ENCODE results near the gene UGT1A5.

DNA sequence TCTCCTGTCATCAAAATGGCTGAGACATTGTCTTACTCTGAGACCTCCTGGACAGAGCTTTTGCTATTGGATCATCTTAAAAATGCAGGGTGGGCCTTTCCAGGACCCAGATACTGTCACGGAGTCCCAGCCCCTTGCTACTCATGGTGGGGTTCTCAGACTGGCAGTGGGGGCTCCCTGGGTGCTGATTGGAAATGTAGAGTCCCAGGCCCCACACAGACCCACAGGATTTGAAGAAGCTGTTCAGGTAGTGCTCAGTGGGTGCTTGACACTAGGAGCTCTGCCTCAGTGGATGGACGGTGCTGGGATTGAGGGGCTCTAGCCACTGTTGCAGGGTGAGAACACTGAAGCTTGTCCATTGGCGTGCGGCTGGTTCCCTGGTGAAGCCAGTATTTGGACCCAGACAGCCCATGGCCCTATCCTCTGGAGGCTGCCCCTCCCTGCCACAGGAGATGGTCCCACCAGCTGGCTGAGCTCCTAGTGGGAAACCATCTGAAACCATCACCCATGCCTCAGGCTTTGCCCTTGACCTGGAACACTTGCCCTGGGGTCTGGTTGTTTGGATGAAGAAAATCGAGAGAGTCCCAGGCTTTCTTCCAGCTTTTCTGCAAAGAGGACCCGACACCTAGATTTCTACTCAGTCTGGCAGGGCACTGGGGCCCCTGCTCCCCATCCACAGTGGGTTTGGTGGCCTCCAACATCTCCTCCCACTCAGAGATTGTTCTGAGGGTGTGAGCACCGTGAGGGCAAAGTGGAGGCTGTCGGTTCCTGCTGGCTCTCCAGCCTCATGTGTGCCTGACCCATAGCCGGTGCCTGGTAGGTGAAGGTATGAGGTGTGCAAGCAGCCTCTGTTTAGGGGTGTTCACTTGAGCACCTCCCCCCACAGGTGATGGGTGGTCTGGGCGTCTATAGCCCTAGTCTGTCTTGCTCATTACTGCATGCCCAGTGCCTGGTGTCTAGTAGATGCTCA, 95.5 kb downstream of the UGT1A5 start:
- TF ChIP-seq, protein P1, sequence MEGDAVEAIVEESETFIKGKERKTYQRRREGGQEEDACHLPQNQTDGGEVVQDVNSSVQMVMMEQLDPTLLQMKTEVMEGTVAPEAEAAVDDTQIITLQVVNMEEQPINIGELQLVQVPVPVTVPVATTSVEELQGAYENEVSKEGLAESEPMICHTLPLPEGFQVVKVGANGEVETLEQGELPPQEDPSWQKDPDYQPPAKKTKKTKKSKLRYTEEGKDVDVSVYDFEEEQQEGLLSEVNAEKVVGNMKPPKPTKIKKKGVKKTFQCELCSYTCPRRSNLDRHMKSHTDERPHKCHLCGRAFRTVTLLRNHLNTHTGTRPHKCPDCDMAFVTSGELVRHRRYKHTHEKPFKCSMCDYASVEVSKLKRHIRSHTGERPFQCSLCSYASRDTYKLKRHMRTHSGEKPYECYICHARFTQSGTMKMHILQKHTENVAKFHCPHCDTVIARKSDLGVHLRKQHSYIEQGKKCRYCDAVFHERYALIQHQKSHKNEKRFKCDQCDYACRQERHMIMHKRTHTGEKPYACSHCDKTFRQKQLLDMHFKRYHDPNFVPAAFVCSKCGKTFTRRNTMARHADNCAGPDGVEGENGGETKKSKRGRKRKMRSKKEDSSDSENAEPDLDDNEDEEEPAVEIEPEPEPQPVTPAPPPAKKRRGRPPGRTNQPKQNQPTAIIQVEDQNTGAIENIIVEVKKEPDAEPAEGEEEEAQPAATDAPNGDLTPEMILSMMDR (conservative IDR thresholded peaks at IDR 0.05; ENCODE audit: low read depth, low read length) = no peak
- TF ChIP-seq CEBPB (IDR thresholded peaks at IDR 0.05; ENCODE audit: low read depth, low read length) = no peak
- no peak for TF ChIP-seq POLR2A (IDR thresholded peaks at IDR 0.05; ENCODE audit: low read depth, low read length)
- TF ChIP-seq, protein P2, sequence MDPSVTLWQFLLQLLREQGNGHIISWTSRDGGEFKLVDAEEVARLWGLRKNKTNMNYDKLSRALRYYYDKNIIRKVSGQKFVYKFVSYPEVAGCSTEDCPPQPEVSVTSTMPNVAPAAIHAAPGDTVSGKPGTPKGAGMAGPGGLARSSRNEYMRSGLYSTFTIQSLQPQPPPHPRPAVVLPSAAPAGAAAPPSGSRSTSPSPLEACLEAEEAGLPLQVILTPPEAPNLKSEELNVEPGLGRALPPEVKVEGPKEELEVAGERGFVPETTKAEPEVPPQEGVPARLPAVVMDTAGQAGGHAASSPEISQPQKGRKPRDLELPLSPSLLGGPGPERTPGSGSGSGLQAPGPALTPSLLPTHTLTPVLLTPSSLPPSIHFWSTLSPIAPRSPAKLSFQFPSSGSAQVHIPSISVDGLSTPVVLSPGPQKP (IDR thresholded peaks at IDR 0.05; ENCODE audit: borderline replicate concordance, low read depth, low read length) = no peak
- TF ChIP-seq RFX5 (IDR thresholded peaks at IDR 0.05; ENCODE audit: low read depth, low read length) = no peak
- TF ChIP-seq, protein P3, sequence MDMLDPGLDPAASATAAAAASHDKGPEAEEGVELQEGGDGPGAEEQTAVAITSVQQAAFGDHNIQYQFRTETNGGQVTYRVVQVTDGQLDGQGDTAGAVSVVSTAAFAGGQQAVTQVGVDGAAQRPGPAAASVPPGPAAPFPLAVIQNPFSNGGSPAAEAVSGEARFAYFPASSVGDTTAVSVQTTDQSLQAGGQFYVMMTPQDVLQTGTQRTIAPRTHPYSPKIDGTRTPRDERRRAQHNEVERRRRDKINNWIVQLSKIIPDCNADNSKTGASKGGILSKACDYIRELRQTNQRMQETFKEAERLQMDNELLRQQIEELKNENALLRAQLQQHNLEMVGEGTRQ (IDR thresholded peaks at IDR 0.05; ENCODE audit: low read depth, low read length) = no peak
- TF ChIP-seq SMC3 (IDR thresholded peaks at IDR 0.05; ENCODE audit: low read depth, low read length) = no peak
- no peak for TF ChIP-seq RAD21 (IDR thresholded peaks at IDR 0.05; ENCODE audit: low read length)
- TF ChIP-seq MXI1 (IDR thresholded peaks at IDR 0.05; ENCODE audit: borderline replicate concordance, low read depth, low read length) = no peak
- TF ChIP-seq NFE2L2 (IDR thresholded peaks at IDR 0.05; ENCODE audit: low read depth, low read length) = no peak
- TF ChIP-seq CHD1 (IDR thresholded peaks at IDR 0.05; ENCODE audit: low read depth, low read length) = no peak
